Left forelimb (tissue), 1 donor: Measurements from ENCODE around the gene ADIPOR1.
"Not testable (repeated sequence)": the region's sequence is repeated elsewhere in the genome, so short reads cannot be mapped to it uniquely, and the experiment has no call there.

Experiments used
- DNase-seq: peaks from one replicate; pipeline ENCODE4 v3.0.0-alpha.2; 2018; ENCODE audit warnings: low spot score

The ADIPOR1 gene, protein sequence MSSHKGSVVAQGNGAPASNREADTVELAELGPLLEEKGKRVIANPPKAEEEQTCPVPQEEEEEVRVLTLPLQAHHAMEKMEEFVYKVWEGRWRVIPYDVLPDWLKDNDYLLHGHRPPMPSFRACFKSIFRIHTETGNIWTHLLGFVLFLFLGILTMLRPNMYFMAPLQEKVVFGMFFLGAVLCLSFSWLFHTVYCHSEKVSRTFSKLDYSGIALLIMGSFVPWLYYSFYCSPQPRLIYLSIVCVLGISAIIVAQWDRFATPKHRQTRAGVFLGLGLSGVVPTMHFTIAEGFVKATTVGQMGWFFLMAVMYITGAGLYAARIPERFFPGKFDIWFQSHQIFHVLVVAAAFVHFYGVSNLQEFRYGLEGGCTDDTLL

DNA sequence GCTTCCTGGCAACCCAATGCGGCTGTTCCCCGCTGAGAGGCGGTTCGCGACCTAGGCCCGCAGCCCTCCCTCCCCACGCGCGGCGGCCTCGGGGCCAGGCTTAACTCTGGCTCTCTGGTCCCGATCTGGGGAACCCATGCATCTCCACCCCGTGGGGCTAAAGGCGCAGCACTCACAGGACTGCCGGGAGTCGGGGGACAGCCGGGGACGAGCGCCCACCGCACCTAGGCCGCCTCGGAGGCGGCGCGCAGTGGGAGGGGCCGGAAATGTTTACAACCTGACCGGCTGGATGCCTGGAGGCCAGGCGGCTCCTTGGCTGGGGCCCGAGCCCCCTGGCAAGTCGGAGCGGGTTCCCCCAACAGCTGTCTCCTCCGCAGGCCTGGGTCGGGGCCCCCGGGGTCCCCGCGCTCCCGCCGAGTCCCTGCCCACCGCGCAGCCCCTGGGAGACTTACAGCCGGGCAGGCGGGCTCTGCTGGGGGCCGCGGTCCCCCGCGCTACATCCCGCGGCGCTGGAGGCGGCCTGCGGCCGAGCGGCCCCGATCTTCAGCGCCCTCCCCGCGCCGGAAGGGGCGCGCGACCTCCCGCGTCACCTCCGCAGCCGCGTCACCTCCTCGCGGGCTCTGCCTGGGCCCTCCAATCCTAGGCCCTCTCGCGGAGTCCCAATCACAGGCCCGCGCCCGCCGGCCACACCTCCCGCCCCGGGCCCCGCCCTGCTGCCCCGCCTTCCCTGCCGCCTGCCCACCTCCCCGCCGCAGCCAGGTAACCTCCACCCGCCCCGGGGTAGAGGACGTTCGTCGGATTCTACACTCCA lies at the start of gene ADIPOR1:
ADIPOR1 (minus strand) TSS at position 580 of the 811 bp plus-strand sequence. CDS start 7,242 bp downstream, outside the sequence.
- peak; percentile 91 for DNase-seq

- DNase-seq, result peak; percentile 97
Measured at GRCh38 chr1:203006948-203007871, 49.1 kb upstream of the ADIPOR1 start, which contains the start of gene TMEM183A. Gene TMEM183A (plus strand): TSS chr1:203007374. CDS start chr1:203007466, 92 bp downstream.

GRCh38 chr1:203005395-203006142 lies 47.5 kb upstream of the ADIPOR1 start:
- not testable (repeated sequence) for DNase-seq

GRCh38 chr1:203002951-203003350 lies 44.8 kb upstream of the ADIPOR1 start:
- no peak for DNase-seq

GRCh38 chr1:203001986-203002385 lies 43.9 kb upstream of the ADIPOR1 start:
- DNase-seq, result no peak

- DNase-seq, result no peak
Measured at GRCh38 chr1:203000217-203000944, 42.3 kb upstream of the ADIPOR1 start.

DNA sequence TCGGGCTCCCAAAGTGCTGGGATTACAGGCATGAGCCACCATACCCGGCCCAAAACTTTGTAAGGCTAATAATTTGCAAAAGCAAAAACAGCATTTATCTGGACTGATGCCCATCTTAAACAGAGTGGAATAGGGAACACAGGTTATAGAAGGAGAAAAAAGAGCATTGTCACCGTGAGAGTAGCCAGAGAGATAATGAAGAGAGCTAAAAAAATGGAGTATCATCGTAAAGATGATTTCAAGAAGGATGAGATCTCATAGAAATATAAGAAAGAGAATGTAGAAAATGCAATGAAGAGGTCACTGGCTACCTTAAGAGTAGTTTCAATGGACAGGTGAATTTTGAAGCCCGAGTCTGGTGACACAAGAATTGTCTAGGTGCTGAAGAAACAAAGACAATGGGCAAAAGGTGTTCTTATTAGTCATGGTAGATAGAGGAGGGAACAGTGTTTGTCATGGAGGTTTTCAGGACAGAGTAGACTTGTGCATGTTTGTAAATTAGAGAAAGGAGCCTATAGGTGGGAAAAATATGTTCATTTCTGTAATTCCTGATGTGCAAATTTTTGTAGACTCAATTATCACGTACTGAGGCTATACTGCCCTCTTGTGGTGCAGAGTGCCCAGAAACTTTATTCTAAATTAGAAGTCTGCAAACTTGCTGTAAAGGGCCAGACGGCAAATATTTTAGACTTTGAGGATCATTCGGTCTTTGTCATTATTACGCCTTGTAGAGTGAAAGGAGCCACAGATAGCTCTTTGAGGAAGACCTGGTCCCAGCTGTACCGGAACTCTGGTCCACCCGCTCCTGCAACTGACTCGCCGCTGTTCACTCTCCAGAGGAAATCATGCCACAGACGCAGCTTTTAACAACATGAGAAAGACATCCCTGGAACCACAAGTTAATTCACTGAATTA lies 41.0 kb upstream of the ADIPOR1 start:
- no peak for DNase-seq

- DNase-seq, result no peak
Measured at GRCh38 chr1:202994756-202995155, 36.6 kb upstream of the ADIPOR1 start.

DNA sequence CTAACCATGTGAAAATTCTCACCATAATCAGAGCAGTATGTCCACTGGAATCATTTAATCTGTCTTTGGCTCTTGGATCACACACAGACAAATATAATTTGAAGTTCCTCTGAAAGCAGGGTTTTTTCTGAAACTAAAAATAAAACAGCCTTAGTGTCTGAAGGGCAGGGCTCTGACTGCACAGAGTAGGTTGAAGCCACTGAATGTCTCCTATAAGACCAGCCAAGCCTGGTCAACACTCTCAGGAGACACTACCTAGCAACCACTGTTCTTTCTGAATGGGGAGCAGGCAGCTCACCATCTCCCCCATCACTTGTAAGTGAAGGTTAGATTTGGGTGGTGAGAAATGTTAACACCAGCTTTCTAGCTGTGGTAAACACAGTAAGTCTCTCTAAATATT lies 33.0 kb upstream of the ADIPOR1 start:
- no peak for DNase-seq

- DNase-seq, result no peak
Measured at GRCh38 chr1:202989879-202990278, 31.8 kb upstream of the ADIPOR1 start.

DNA sequence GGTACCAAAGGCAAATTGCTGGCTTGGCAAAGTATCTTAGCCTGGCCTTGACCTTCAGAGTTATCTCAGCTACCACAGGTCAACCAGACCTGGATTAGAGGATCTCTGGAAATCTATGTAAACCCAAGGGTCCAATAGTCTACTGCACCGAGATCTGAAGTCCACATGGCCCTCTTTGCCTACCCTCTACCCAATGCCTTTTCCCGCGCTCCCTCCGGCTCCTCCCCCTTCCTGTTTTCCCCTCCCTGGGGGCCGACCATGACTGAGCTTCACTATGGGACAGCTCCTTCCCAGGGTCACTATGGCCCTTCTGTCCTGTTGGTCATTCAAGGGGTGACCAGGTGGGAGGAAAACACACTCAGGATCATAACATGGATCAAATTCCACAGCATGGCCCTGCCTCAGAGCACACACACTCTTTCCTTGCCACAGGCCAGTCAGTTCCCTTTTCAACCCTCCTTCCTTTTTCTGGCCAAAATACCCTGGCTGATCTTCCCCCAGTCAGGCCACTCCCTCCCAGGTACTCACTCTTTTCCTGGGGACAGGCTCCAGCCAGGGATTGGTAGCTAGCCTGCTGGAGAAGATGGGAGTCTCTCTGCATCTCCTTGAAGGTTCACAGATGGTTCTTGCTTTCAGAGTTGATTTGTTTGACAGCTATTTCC lies 29.9 kb upstream of the ADIPOR1 start:
- no peak for DNase-seq

- DNase-seq, result no peak
Measured at GRCh38 chr1:202987255-202987654, 29.1 kb upstream of the ADIPOR1 start.

- DNase-seq, result not testable (repeated sequence)
Measured at GRCh38 chr1:202986120-202986519, 28.0 kb upstream of the ADIPOR1 start.

DNA sequence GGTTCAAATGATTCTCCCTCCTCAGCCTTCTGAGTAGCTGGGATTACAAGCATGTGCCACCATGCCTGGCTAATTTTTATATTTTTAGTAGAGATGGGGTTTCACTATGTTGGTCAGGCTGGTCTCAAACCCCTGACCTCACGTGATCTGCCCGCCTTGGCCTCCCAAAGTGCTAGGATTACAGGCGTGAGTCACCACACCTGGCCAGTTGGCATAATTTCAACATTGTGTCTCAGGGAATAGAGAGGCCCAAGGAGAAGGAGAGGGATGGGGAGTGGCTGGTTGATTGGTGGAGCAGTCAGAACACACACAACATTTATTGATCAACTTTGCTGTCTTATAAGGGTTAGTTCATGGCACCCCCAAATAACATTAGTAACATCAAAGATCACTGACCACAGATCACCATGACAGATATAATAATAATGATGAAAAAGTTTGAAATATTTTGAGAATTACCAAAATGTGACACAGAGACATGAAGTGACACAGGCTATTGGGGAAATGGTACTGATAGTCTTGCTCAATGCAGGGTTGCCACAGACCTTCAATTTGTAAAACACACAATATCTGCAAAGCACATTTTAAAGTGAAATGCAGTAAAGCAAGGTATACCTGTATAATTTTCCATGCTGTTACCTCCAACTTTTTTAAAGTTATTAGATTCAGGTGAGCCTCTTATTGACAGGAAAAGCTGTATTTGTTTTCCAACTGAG lies 24.8 kb upstream of the ADIPOR1 start:
- DNase-seq, result no peak

GRCh38 chr1:202981939-202982338 lies 23.8 kb upstream of the ADIPOR1 start:
- DNase-seq, result no peak

DNA sequence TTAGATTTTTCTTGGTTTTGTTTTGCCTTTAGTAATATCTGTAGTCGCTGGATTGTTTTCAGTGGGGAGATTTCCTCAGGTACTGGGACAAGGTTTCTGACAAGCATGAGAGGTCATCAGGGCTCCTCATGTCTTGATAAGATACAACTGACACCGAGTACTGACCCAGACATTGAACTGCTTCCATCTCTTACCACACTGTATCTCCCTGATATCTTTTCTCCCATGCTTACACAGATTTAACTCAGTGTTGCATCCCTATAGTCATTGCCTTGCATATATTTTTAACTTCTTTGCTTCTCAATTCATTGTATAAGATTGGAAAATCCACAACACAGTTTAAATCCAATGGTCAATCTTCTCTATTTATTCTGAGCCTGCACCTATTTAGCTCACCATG lies 21.3 kb upstream of the ADIPOR1 start:
- DNase-seq, result no peak

DNA sequence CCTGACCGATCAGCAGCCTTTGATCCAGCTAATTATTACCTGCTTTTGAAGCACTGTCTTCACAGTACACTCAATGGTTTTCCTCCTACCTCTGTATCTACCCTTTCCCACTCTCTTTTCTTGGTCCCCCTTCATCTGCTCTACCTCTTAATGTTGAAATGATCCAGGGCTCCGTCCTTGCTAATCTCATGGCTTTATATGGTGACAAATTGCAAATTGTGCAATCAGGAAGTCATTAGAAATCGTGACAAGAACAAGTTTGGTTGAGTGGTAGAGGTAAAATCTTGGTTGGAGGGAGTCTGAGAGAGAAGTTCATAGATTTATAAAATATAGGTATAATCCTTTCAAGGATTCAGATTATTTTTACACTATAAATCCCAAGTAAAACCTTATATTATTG lies 18.5 kb upstream of the ADIPOR1 start:
- DNase-seq, result no peak

DNA sequence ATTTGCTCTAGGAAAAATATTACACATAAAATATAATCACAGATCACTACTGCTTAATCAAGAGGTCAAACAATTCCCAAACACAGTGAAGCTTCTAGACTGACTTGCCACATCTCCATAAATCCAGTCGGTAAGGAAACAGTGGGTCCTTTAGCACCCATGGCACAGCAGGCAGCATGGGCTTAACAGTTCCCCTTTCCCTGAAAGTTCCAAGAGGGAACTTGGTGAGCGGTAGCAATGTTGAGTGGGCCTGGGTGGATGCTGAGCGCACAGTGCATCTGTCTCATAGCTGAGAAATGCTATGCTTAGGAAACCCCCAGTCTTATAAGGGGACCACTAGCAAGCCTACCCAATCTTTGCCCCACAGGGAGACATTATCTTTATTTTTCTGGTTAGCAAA lies 16.7 kb upstream of the ADIPOR1 start:
- no peak for DNase-seq
